Esophagus squamous epithelium (tissue), 5 donors: ENCODE data around the gene ZNF407. TPM values are rescaled to one million over a fixed set of nuclear protein-coding genes. Genes with fewer than 3 reads are reported as not detected.

Experiments used
- DNase-seq: peaks from one replicate; lab custom pipeline; 2025; lab: John Stamatoyannopoulos, UW
- H3K27ac ChIP-seq, 4 donors: fragments of 200-600 bp; sonication (generic); one replicate each; pipeline ENCODE4 v1.5.1; 2016 to 2019; ENCODE audit warnings: mild to moderate bottlenecking in 1 of 4
- H3K27me3 ChIP-seq, 4 donors: fragments of 200-600 bp; sonication (generic); 1 replicate in 3 of 4; 2 replicates in 1 of 4; pipeline versions ENCODE4 v1.5.1 to v1.6.0; 2017 to 2021; ENCODE audit warnings: antibody characterized with exemption in 1 of 4
- H3K36me3 ChIP-seq, 3 donors: fragments of 200-600 bp; sonication (generic); one replicate each; pipeline ENCODE4 v1.5.1; 2016 to 2019
- H3K4me1 ChIP-seq, 3 donors: fragments of 200-600 bp; sonication (generic); one replicate each; pipeline ENCODE4 v1.5.1; 2017 to 2019
- H3K4me3 ChIP-seq, 4 donors: fragments of 200-600 bp; sonication (generic); 1 replicate in 3 of 4; 2 replicates in 1 of 4; pipeline ENCODE4 v1.5.1; 2016 to 2019; ENCODE audit warnings: mild to moderate bottlenecking in 2 of 4, moderate library complexity in 1 of 4
- H3K9me3 ChIP-seq, 3 donors: fragments of 200-600 bp; sonication (generic); one replicate each; pipeline ENCODE4 v1.5.1; 2016 to 2019
- POLR2A ChIP-seq, 4 donors: fragments of 450-650 bp; IDR thresholded peaks; one replicate each; pipeline ENCODE4 v1.6.1; 2017; ENCODE audit warnings: antibody characterized with exemption in 4 of 4, mild to moderate bottlenecking in 4 of 4, moderate library complexity in 3 of 4
- WGBS, 2 donors: methylation state at CpG; one replicate each; pipeline ENCODE4 v1.1.5; 2018; 5-methylcytosine and 5-hydroxymethylcytosine counted together
- intact Hi-C: fragments of 100-400 bp; cut with DNase I; formaldehyde crosslinking; loops from one replicate; pipeline ENCODE4 v1.15.0; 2022
- total RNA-seq, 4 donors: library from RNA; depleted of rRNA; stranded (reverse); fragments of >200 nt; gene quantifications; one replicate each; pipeline ENCODE4 v1.1.0, GENCODE V29; 2016
- TF ChIP-seq, protein P1 (sequence below), 6 experiments: fragments of 450-650 bp in 4 of 6; fragments of 200-600 bp in 2 of 6; sonication (generic) in 2 of 6; IDR thresholded peaks; one replicate each; pipeline ENCODE4 v1.5.1; 2016 to 2019; ENCODE audit warnings: antibody characterized with exemption in 6 of 6, mild to moderate bottlenecking in 4 of 6, moderate library complexity in 4 of 6
- donor health status: DM: yes; HTN: yes; CAD: no.

Gene ZNF407
- total RNA-seq, 4 donors from 2014 or later = 6.4 to 21.2 (median 13.1) TPM

GRCh38 chr18:74980669-74981068, 383.0 kb downstream of the ZNF407 start:
- Histone ChIP-seq H3K36me3 (peaks cover 0 to 6% (median 0%) of the 10 kb centered on the region in 3 donors), H3K4me1 (no peaks in the 10 kb centered on the region), H3K27ac (no peak overlapping the region), H3K27me3 (no peaks in the 10 kb centered on the region), H3K4me3 (no peak overlapping the region), H3K9me3 (no peaks in the 10 kb centered on the region)
- WGBS, 2 donors = 91 to 93% methylated on average over 4 to 6 of the region's 6 CpGs
- no peak for DNase-seq
- intact Hi-C loops = no loop called here
- TF ChIP-seq, protein P1, sequence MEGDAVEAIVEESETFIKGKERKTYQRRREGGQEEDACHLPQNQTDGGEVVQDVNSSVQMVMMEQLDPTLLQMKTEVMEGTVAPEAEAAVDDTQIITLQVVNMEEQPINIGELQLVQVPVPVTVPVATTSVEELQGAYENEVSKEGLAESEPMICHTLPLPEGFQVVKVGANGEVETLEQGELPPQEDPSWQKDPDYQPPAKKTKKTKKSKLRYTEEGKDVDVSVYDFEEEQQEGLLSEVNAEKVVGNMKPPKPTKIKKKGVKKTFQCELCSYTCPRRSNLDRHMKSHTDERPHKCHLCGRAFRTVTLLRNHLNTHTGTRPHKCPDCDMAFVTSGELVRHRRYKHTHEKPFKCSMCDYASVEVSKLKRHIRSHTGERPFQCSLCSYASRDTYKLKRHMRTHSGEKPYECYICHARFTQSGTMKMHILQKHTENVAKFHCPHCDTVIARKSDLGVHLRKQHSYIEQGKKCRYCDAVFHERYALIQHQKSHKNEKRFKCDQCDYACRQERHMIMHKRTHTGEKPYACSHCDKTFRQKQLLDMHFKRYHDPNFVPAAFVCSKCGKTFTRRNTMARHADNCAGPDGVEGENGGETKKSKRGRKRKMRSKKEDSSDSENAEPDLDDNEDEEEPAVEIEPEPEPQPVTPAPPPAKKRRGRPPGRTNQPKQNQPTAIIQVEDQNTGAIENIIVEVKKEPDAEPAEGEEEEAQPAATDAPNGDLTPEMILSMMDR (IDR thresholded peaks at IDR 0.05) = no peak
- no peak for TF ChIP-seq POLR2A (IDR thresholded peaks at IDR 0.05)

DNA sequence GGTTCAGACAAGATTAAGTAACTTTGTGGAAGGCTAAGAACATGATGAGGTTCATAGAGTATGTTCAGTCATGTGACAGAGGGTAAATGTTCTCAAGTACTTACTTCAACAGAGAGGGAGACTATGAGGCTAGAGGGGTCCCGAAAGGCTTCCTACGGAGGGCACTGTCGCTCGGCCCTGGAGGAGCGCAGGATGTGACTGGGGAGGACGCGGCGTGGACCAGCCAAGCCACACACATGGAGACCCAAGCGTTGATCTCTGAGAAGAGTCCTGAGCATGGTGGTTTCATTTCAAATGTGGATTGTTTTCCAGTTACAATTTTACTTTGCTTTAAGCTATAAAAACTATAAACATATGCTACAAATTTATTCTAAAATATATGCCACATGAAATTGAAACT, 383.8 kb downstream of the ZNF407 start:
- peaks cover 0 to 6% (median 0%) of the 10 kb centered on the region in 3 donors for H3K36me3 ChIP-seq
- no peaks in the 10 kb centered on the region for H3K27me3 ChIP-seq
- no peak for TF ChIP-seq POLR2A (IDR thresholded peaks at IDR 0.05)
- TF ChIP-seq, protein P1 (IDR thresholded peaks at IDR 0.05) = no peak
- no peak overlapping the region for H3K27ac ChIP-seq
- intact Hi-C loops = no loop called here
- H3K4me1 ChIP-seq = no peaks in the 10 kb centered on the region
- WGBS, 2 donors = 93 to 99% methylated on average over 9 of the region's 9 CpGs
- H3K4me3 ChIP-seq = no peak overlapping the region
- no peak for DNase-seq
- no peaks in the 10 kb centered on the region for H3K9me3 ChIP-seq

DNA sequence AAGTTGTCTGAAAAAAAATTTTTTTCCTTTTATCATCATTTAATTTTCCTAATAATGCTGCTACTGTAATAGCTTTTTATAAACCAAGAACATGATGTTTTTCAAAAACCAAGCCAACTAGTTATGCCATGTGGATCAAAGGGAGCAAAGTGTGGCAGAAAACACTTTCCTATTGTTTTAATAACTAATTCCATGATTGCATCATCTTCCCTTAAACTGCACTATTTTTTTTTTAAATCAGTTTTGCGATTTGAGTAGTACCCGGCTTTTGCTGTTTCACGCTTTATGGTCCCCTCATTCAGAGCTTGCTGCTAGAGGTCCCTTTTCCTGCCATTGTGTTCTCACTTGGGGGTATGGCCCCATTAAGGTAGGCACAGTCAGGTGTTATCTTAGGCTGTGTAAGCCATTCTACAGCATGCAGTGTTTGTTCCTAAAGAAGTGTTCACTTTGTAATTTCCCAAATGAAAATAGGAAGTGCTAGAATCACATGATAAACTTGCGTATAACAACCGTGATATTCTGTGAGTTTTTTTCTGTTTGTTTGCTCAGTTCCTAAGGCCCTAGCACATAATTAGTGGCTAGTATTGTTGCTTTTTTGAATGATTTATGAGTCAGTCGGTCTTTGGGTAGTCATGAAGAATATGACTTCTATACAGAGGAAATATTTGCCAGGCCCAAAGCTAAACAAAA, 385.4 kb downstream of the ZNF407 start:
- Histone ChIP-seq H3K4me3 (no peak overlapping the region), H3K27ac (peak overlapping the region in 2 of 4 donors; percentile 64 to 73), H3K4me1 (no peaks in the 10 kb centered on the region), H3K9me3 (no peaks in the 10 kb centered on the region), H3K36me3 (peaks cover 0 to 6% (median 0%) of the 10 kb centered on the region in 3 donors), H3K27me3 (no peaks in the 10 kb centered on the region)
- TF ChIP-seq, protein P1 (IDR thresholded peaks at IDR 0.05) = no peak
- no peak for TF ChIP-seq POLR2A (IDR thresholded peaks at IDR 0.05)
- DNase-seq = no peak
- intact Hi-C loops = no loop called here
- 65 to 78% methylated on average over 6 of the region's 6 CpGs for WGBS, 2 donors

DNA sequence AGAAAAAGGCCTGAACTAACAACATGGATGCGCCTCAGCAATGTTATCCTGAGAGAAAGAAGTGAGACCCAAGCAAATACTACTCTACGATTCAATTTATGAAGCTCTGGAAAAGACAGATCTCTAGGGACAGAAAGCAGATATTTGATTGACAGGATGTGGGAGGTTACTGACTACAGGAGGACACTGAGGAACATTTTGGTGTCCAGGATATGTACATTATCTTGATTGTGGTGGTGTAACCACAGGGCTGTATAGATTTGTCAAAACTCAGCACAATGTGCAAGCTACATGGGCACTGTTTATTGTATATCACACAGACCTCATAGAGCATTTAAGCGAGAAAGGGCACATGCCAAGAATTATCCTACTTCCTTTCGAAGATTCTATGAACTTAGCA, 391.5 kb downstream of the ZNF407 start:
- no peak for DNase-seq
- Histone ChIP-seq H3K27ac (no peak overlapping the region), H3K36me3 (no peaks in the 10 kb centered on the region), H3K4me3 (no peak overlapping the region), H3K9me3 (no peaks in the 10 kb centered on the region), H3K27me3 (no peaks in the 10 kb centered on the region), H3K4me1 (no peaks in the 10 kb centered on the region)
- intact Hi-C loops = no loop called here
- 89 to 97% methylated on average over 4 of the region's 4 CpGs for WGBS, 2 donors
- no peak for TF ChIP-seq POLR2A (IDR thresholded peaks at IDR 0.05)
- TF ChIP-seq, protein P1 (IDR thresholded peaks at IDR 0.05) = no peak

GRCh38 chr18:74990563-74991081, 393.0 kb downstream of the ZNF407 start:
- H3K27me3 ChIP-seq = no peaks in the 10 kb centered on the region
- intact Hi-C loops = no loop called here
- peaks cover 0 to 7% (median 0%) of the 10 kb centered on the region in 3 donors for H3K4me1 ChIP-seq
- no peak for DNase-seq
- TF ChIP-seq, protein P1 (IDR thresholded peaks at IDR 0.05) = no peak
- no peak for TF ChIP-seq POLR2A (IDR thresholded peaks at IDR 0.05)
- no peaks in the 10 kb centered on the region for H3K9me3 ChIP-seq
- peak overlapping the region in 2 of 4 donors; percentile 10 to 53 for H3K27ac ChIP-seq
- no peaks in the 10 kb centered on the region for H3K36me3 ChIP-seq
- H3K4me3 ChIP-seq = no peak overlapping the region
- WGBS, 2 donors = 61 to 62% methylated on average over 4 of the region's 4 CpGs
